SJSA1 (cell line): ENCODE results near the gene EHBP1. TPM values are rescaled to one million over a fixed set of nuclear protein-coding genes. Genes with fewer than 3 reads are reported as not detected.

Experiments
- DNase-seq, 2 experiments: peaks; one replicate each; pipeline ENCODE4 v3.0.0-alpha.2; 2015 to 2020; ENCODE audit warnings: low spot score in 2 of 2, low read depth in 1 of 2
- H3K27ac ChIP-seq: fragments of 250-450 bp; sonication (Bioruptor Pico); 2 replicates; pipeline ENCODE4 v1.5.1; 2020; ENCODE audit warnings: mild to moderate bottlenecking, moderate library complexity
- H3K27me3 ChIP-seq: fragments of 250-450 bp; sonication (Bioruptor Pico); replicated peaks from 2 replicates; pipeline ENCODE4 v1.5.1; 2020; ENCODE audit warnings: mild to moderate bottlenecking, moderate library complexity
- H3K36me3 ChIP-seq: fragments of 250-450 bp; sonication (Bioruptor Pico); 2 replicates; pipeline ENCODE4 v1.5.1; 2020; ENCODE audit warnings: mild to moderate bottlenecking
- H3K4me1 ChIP-seq: fragments of 250-450 bp; sonication (Bioruptor Pico); replicated peaks from 2 replicates; pipeline ENCODE4 v1.6.1; 2021; ENCODE audit warnings: mild to moderate bottlenecking
- H3K4me3 ChIP-seq: fragments of 250-450 bp; sonication (Bioruptor Pico); 2 replicates; pipeline ENCODE4 v1.5.1; 2020; ENCODE audit warnings: mild to moderate bottlenecking
- H3K9me3 ChIP-seq: fragments of 250-450 bp; sonication (Bioruptor Pico); replicated peaks from 2 replicates; pipeline ENCODE4 v1.5.1; 2020; ENCODE audit warnings: mild to moderate bottlenecking
- total RNA-seq: library from RNA; depleted of rRNA; stranded (reverse); fragments of >200 nt; shearing (Covaris generic); gene quantifications from 2 replicates; pipeline ENCODE4 v1.2.3, GENCODE V29; 2014

The EHBP1 gene
- total RNA-seq, 1 experiment from 2014 or later, result 60.1 TPM

GRCh38 chr2:63052411-63053080 is 347.0 kb downstream of the EHBP1 start:
- H3K27me3 ChIP-seq, result no peaks in the 10 kb centered on the region
- 0 out of 2 replicates have a peak, but pooled peaks cover 3% of the 10 kb centered on the region for H3K9me3 ChIP-seq
- no peaks in the 10 kb centered on the region; the same call in 1 of the 2 replicates for H3K4me1 ChIP-seq

GRCh38 chr2:63053081-63053888 is 347.8 kb downstream of the EHBP1 start:
- Histone ChIP-seq H3K27me3 (no peaks in the 10 kb centered on the region), H3K36me3 (peaks cover 4% of the 10 kb centered on the region; the same call in 1 of the 2 replicates), H3K9me3 (0 out of 2 replicates have a peak, but pooled peaks cover 3% of the 10 kb centered on the region), H3K4me3 (no peak overlapping the region), H3K4me1 (no peaks in the 10 kb centered on the region; the same call in 1 of the 2 replicates), H3K27ac (no peak overlapping the region)
- no peak for DNase-seq

More at GRCh38 chr2:63052411-63053080, 347.0 kb downstream of the EHBP1 start:
- H3K4me3 ChIP-seq, result no peak overlapping the region
- no peak for DNase-seq
- no peak overlapping the region for H3K27ac ChIP-seq
- H3K36me3 ChIP-seq, result peaks cover 4% of the 10 kb centered on the region; the same call in 1 of the 2 replicates

- peaks cover 4% of the 10 kb centered on the region; the same call in 1 of the 2 replicates for H3K36me3 ChIP-seq
- H3K27me3 ChIP-seq, result no peaks in the 10 kb centered on the region
- no peak overlapping the region for H3K4me3 ChIP-seq
- H3K9me3 ChIP-seq, result 0 out of 2 replicates have a peak, but pooled peaks cover 3% of the 10 kb centered on the region
- no peak for DNase-seq
- no peak overlapping the region for H3K27ac ChIP-seq
- H3K4me1 ChIP-seq, result no peaks in the 10 kb centered on the region; the same call in 1 of the 2 replicates
Observed at GRCh38 chr2:63053889-63054602, 348.5 kb downstream of the EHBP1 start.

GRCh38 chr2:63054841-63055225 is 349.3 kb downstream of the EHBP1 start:
- Histone ChIP-seq H3K4me1 (no peaks in the 10 kb centered on the region), H3K4me3 (no peak overlapping the region), H3K27me3 (no peaks in the 10 kb centered on the region), H3K36me3 (peaks cover 4% of the 10 kb centered on the region; the same call in 1 of the 2 replicates), H3K27ac (no peak overlapping the region), H3K9me3 (0 out of 2 replicates have a peak, but pooled peaks cover 3% of the 10 kb centered on the region)
- DNase-seq, result no peak

- no peaks in the 10 kb centered on the region for H3K27me3 ChIP-seq
Observed at GRCh38 chr2:63055226-63056106, 350.0 kb downstream of the EHBP1 start.

GRCh38 chr2:63056107-63057050 is 350.9 kb downstream of the EHBP1 start:
- Histone ChIP-seq H3K4me1 (no peaks in the 10 kb centered on the region), H3K27me3 (no peaks in the 10 kb centered on the region; the same call in 1 of the 2 replicates), H3K27ac (no peak overlapping the region), H3K4me3 (no peak overlapping the region), H3K36me3 (peaks cover 4% of the 10 kb centered on the region; the same call in 1 of the 2 replicates), H3K9me3 (no peaks in the 10 kb centered on the region)
- DNase-seq, result no peak

More at GRCh38 chr2:63055226-63056106, 350.0 kb downstream of the EHBP1 start:
- Histone ChIP-seq H3K27ac (no peak overlapping the region), H3K9me3 (0 out of 2 replicates have a peak, but pooled peaks cover 3% of the 10 kb centered on the region), H3K4me1 (no peaks in the 10 kb centered on the region), H3K4me3 (no peak overlapping the region), H3K36me3 (peaks cover 4% of the 10 kb centered on the region; the same call in 1 of the 2 replicates)
- DNase-seq, result no peak

GRCh38 chr2:63057249-63058143 is 352.0 kb downstream of the EHBP1 start:
- Histone ChIP-seq H3K27me3 (no peaks in the 10 kb centered on the region; the same call in 1 of the 2 replicates), H3K4me3 (no peak overlapping the region), H3K27ac (no peak overlapping the region), H3K36me3 (peaks cover 4% of the 10 kb centered on the region; the same call in 1 of the 2 replicates), H3K4me1 (no peaks in the 10 kb centered on the region), H3K9me3 (no peaks in the 10 kb centered on the region)
- no peak for DNase-seq

- no peak for DNase-seq
- Histone ChIP-seq H3K36me3 (peaks cover 4% of the 10 kb centered on the region; the same call in 1 of the 2 replicates), H3K4me3 (no peak overlapping the region), H3K4me1 (no peaks in the 10 kb centered on the region), H3K9me3 (no peaks in the 10 kb centered on the region), H3K27me3 (peaks cover 8% of the 10 kb centered on the region; the same call in 1 of the 2 replicates), H3K27ac (no peak overlapping the region)
Observed at GRCh38 chr2:63058144-63058920, 352.8 kb downstream of the EHBP1 start.

GRCh38 chr2:63058921-63059792 is 353.6 kb downstream of the EHBP1 start:
- Histone ChIP-seq H3K9me3 (no peaks in the 10 kb centered on the region), H3K27me3 (peaks cover 8% of the 10 kb centered on the region), H3K36me3 (peaks cover 4% of the 10 kb centered on the region; the same call in 1 of the 2 replicates), H3K4me3 (no peak overlapping the region), H3K27ac (no peak overlapping the region), H3K4me1 (no peaks in the 10 kb centered on the region)
- DNase-seq, result no peak
